ENCODE measurements around the gene DNAJB8. TPM values are rescaled to one million over a fixed set of nuclear protein-coding genes. Genes with fewer than 3 reads are reported as not detected.
A peak's percentile ranks its signal among the peaks of the same experiment; 100 is the strongest.

DNAJB8 gene
- total RNA-seq, 1 experiment from 2014 or later, result not detected

- no peak for DNase-seq
- no peak overlapping the region for H3K4me3 ChIP-seq
- H3K36me3 ChIP-seq, result no peaks in the 10 kb centered on the region
- H3K27me3 ChIP-seq, result peaks cover 69% of the 10 kb centered on the region
- H3K9me3 ChIP-seq, result no peaks in the 10 kb centered on the region; the same call in 1 of the 2 replicates
Observed at GRCh38 chr3:128488636-128488990, 21.9 kb upstream of the DNAJB8 start.

- DNase-seq, result peak; percentile 91
- H3K27me3 ChIP-seq, result peaks cover 65% of the 10 kb centered on the region
- no peaks in the 10 kb centered on the region for H3K36me3 ChIP-seq
- H3K4me3 ChIP-seq, result peak overlapping the region; percentile 62
- no peaks in the 10 kb centered on the region; the same call in 1 of the 2 replicates for H3K9me3 ChIP-seq
Observed at GRCh38 chr3:128487813-128488635, 21.3 kb upstream of the DNAJB8 start.

GRCh38 chr3:128487538-128487812, 20.8 kb upstream of the DNAJB8 start:
- H3K27me3 ChIP-seq, result peaks cover 59% of the 10 kb centered on the region
- H3K36me3 ChIP-seq, result no peaks in the 10 kb centered on the region
- H3K4me3 ChIP-seq, result peak overlapping the region; percentile 62
- no peak for DNase-seq
- no peaks in the 10 kb centered on the region; the same call in 1 of the 2 replicates for H3K9me3 ChIP-seq

- Histone ChIP-seq H3K4me3 (peak overlapping the region; percentile 62), H3K9me3 (no peaks in the 10 kb centered on the region; the same call in 1 of the 2 replicates), H3K36me3 (no peaks in the 10 kb centered on the region), H3K27me3 (peaks cover 53% of the 10 kb centered on the region)
- peak; percentile 32 for DNase-seq
Observed at GRCh38 chr3:128486681-128487537, 20.2 kb upstream of the DNAJB8 start.

- Histone ChIP-seq H3K9me3 (no peaks in the 10 kb centered on the region; the same call in 1 of the 2 replicates), H3K27me3 (peaks cover 47% of the 10 kb centered on the region), H3K4me3 (peak overlapping the region; percentile 62), H3K36me3 (no peaks in the 10 kb centered on the region)
- DNase-seq, result no peak
Observed at GRCh38 chr3:128486205-128486628, 19.5 kb upstream of the DNAJB8 start.

- no peak for DNase-seq
- peaks cover 40% of the 10 kb centered on the region for H3K27me3 ChIP-seq
- no peaks in the 10 kb centered on the region; the same call in 1 of the 2 replicates for H3K9me3 ChIP-seq
- no peaks in the 10 kb centered on the region for H3K36me3 ChIP-seq
- H3K4me3 ChIP-seq, result no peak overlapping the region
Observed at GRCh38 chr3:128485282-128486204, 18.9 kb upstream of the DNAJB8 start.

- Histone ChIP-seq H3K4me3 (no peak overlapping the region), H3K9me3 (no peaks in the 10 kb centered on the region), H3K27me3 (peaks cover 31% of the 10 kb centered on the region), H3K36me3 (no peaks in the 10 kb centered on the region)
- no peak for DNase-seq
Observed at GRCh38 chr3:128484404-128485281, 18.0 kb upstream of the DNAJB8 start.

- Histone ChIP-seq H3K27me3 (peaks cover 23% of the 10 kb centered on the region), H3K36me3 (no peaks in the 10 kb centered on the region), H3K9me3 (no peaks in the 10 kb centered on the region), H3K4me3 (no peak overlapping the region)
- DNase-seq, result no peak
Observed at GRCh38 chr3:128483657-128484403, 17.1 kb upstream of the DNAJB8 start.

- H3K4me3 ChIP-seq, result no peak overlapping the region
- no peaks in the 10 kb centered on the region for H3K9me3 ChIP-seq
- DNase-seq, result no peak
- H3K36me3 ChIP-seq, result no peaks in the 10 kb centered on the region
- peaks cover 14% of the 10 kb centered on the region for H3K27me3 ChIP-seq
Observed at GRCh38 chr3:128482666-128483656, 16.3 kb upstream of the DNAJB8 start.

- no peak for DNase-seq
- peaks cover 8% of the 10 kb centered on the region for H3K27me3 ChIP-seq
- H3K9me3 ChIP-seq, result no peaks in the 10 kb centered on the region
- H3K4me3 ChIP-seq, result no peak overlapping the region
- no peaks in the 10 kb centered on the region for H3K36me3 ChIP-seq
Observed at GRCh38 chr3:128482175-128482574, 15.5 kb upstream of the DNAJB8 start.

GRCh38 chr3:128481438-128481942, 14.8 kb upstream of the DNAJB8 start:
- DNase-seq, result no peak
- H3K4me3 ChIP-seq, result no peak overlapping the region
- H3K36me3 ChIP-seq, result no peaks in the 10 kb centered on the region
- no peaks in the 10 kb centered on the region for H3K9me3 ChIP-seq
- H3K27me3 ChIP-seq, result peaks cover 1% of the 10 kb centered on the region; the same call in 1 of the 2 replicates

GRCh38 chr3:128480717-128481437, 14.2 kb upstream of the DNAJB8 start:
- Histone ChIP-seq H3K9me3 (no peaks in the 10 kb centered on the region), H3K4me3 (no peak overlapping the region), H3K27me3 (no peaks in the 10 kb centered on the region), H3K36me3 (no peaks in the 10 kb centered on the region)
- no peak for DNase-seq

GRCh38 chr3:128480278-128480677, 13.6 kb upstream of the DNAJB8 start:
- Histone ChIP-seq H3K36me3 (no peaks in the 10 kb centered on the region), H3K27me3 (no peaks in the 10 kb centered on the region), H3K4me3 (no peak overlapping the region), H3K9me3 (no peaks in the 10 kb centered on the region)
- DNase-seq, result no peak

Measured in MG63 (cell line).